ENCODE measurements around the gene ZNF486. TPM values are rescaled to one million over a fixed set of nuclear protein-coding genes. Genes with fewer than 3 reads are reported as not detected.

The ZNF486 gene
- total RNA-seq, 4 donors from 2014 or later: 0.15 to 1.1 (median 0.75) TPM

DNA sequence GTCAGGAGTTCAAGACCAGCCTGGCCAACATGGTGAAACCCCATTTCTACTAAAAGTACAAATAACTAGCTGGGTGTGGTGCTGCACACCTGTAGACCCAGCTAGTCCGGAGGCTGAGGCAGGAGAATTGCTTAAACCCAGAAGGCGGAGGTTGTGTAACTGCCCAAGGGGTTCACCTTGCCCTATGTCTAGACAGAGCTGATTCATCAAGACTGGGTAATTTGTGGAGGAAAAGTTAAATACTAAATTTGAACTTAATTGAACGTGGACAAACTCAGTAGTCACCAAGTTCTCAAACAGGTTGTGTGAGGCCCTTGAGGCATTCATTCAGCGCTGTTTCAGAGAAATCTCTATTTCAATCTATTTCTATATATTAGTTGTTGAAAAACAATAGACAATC lies 13.7 kb upstream of the ZNF486 start:
- H3K27ac ChIP-seq: no peak overlapping the region
- TF ChIP-seq POLR2A (IDR thresholded peaks at IDR 0.05) (no peak), CTCF (IDR thresholded peaks at IDR 0.05 in 4 of 5, conservative IDR thresholded peaks at IDR 0.05 in 1 of 5) (no peak)
- intact Hi-C loops (cut with DNase I; ENCODE audit: low total_unique reads): no loop called here
- ATAC-seq (no peak), DNase-seq (no peak)
- no peaks in the 10 kb centered on the region for H3K4me1 ChIP-seq
- no peaks in the 10 kb centered on the region for H3K9me3 ChIP-seq
- H3K36me3 ChIP-seq: no peaks in the 10 kb centered on the region
- no peak overlapping the region for H3K4me3 ChIP-seq
- no peaks in the 10 kb centered on the region for H3K27me3 ChIP-seq
- in situ Hi-C loops (cut with MboI; ENCODE audit: low sequenced_read_pairs in 4 of 4): no loop called here

DNA sequence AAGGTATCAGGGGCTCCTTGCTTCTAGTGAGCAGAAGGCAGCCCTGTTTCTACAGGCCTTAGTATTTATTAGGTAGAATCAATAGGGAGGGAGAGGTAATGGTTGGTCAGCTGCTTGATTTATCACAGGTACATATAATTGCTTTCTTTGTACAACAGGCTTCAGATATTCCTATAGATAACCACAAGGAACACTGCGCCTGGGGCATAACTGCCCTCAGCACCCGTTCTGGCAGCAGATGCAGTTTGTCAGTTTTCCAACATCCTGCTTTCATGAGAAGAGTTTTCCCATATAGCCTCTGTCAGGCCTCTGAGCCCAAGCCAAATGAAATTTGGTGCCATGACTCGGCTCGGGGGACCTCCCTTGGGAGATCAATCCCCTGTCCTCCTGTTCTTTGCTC lies 12.4 kb upstream of the ZNF486 start:
- H3K9me3 ChIP-seq: no peaks in the 10 kb centered on the region
- no peak overlapping the region for H3K4me3 ChIP-seq
- in situ Hi-C loops (cut with MboI; ENCODE audit: low sequenced_read_pairs in 4 of 4): no loop called here
- intact Hi-C loops (cut with DNase I; ENCODE audit: low total_unique reads): no loop called here
- DNase-seq: no peak
- no peaks in the 10 kb centered on the region for H3K36me3 ChIP-seq
- H3K27me3 ChIP-seq: no peaks in the 10 kb centered on the region
- no peak for ATAC-seq
- H3K4me1 ChIP-seq: no peaks in the 10 kb centered on the region
- no peak overlapping the region for H3K27ac ChIP-seq
- TF ChIP-seq POLR2A (IDR thresholded peaks at IDR 0.05) (no peak), CTCF (IDR thresholded peaks at IDR 0.05 in 4 of 5, conservative IDR thresholded peaks at IDR 0.05 in 1 of 5) (no peak)

DNA sequence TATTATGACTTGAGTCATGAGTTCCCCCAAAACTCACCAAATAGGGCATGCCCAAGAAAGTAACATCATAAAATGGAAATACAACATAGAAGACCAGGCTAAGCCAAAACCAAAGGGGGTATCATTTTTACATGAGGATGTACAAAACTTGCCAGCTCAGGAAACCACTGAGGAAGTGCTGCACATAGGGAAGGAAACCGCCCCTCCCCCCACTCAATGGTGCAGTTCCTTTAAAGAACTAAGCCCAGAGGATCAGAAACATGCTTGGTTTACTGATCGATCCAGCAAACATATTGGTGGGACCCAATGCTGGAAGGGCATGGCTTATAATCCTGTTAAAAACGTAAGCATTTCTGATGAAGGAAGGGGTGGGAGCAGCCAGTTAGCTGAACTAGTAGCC lies 4.2 kb upstream of the ZNF486 start:
- DNase-seq (no peak), ATAC-seq (no peak)
- Histone ChIP-seq H3K27ac (no peak overlapping the region), H3K9me3 (no peaks in the 10 kb centered on the region), H3K36me3 (no peaks in the 10 kb centered on the region), H3K4me1 (no peaks in the 10 kb centered on the region), H3K4me3 (no peak overlapping the region), H3K27me3 (no peaks in the 10 kb centered on the region)
- TF ChIP-seq CTCF (IDR thresholded peaks at IDR 0.05 in 4 of 5, conservative IDR thresholded peaks at IDR 0.05 in 1 of 5) (no peak), POLR2A (IDR thresholded peaks at IDR 0.05) (no peak)
- intact Hi-C loops (cut with DNase I; ENCODE audit: low total_unique reads) (no loop called here), in situ Hi-C loops (cut with MboI; ENCODE audit: low sequenced_read_pairs in 4 of 4) (no loop called here)

- intact Hi-C loops (cut with DNase I; ENCODE audit: low total_unique reads) (no loop called here), in situ Hi-C loops (cut with MboI; ENCODE audit: low sequenced_read_pairs in 4 of 4) (no loop called here)
- H3K36me3 ChIP-seq: no peaks in the 10 kb centered on the region
- no peak overlapping the region for H3K4me3 ChIP-seq
- no peak for DNase-seq
- no peak for TF ChIP-seq POLR2A (IDR thresholded peaks at IDR 0.05)
- TF ChIP-seq CTCF (IDR thresholded peaks at IDR 0.05 in 4 of 5, conservative IDR thresholded peaks at IDR 0.05 in 1 of 5): no peak
- no peak overlapping the region for H3K27ac ChIP-seq
- no peaks in the 10 kb centered on the region for H3K4me1 ChIP-seq
- no peaks in the 10 kb centered on the region for H3K27me3 ChIP-seq
- H3K9me3 ChIP-seq: no peaks in the 10 kb centered on the region
- no peak for ATAC-seq
Observed at GRCh38 chr19:20164456-20164855, 2.6 kb upstream of the ZNF486 start.

DNA sequence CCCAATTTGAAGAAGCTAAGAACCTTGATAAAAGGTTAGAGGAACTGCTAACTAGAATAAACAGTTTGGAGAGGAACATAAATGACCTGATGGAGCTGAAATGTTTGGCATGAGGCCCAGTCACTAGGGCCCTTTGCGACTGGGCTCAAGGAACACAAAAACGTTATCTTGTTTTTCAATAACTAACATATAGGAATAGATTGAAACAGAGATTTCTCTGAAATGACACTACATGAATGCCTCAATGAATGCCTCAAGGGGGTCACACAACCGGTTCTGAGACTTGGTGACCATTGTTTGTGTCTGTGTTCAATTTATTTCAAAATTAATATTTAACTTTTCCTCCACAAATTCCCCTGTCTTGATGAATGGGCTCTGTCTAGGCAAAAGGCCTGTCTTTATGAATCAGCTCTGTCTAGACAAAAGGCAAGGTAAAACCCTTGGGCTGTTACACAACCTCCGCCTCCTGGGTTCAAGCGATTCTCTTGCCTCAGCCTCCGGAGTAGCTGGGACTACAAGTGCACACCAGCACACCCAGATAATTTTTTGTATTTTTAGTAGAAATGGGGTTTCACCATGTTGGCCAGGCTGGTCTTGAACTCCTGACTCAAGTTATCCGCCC lies 932 bp upstream of the ZNF486 start:
- Histone ChIP-seq H3K36me3 (no peaks in the 10 kb centered on the region), H3K4me3 (no peak overlapping the region), H3K4me1 (no peaks in the 10 kb centered on the region), H3K27ac (no peak overlapping the region), H3K27me3 (no peaks in the 10 kb centered on the region), H3K9me3 (no peaks in the 10 kb centered on the region)
- TF ChIP-seq POLR2A (IDR thresholded peaks at IDR 0.05): no peak
- TF ChIP-seq CTCF (IDR thresholded peaks at IDR 0.05 in 4 of 5, conservative IDR thresholded peaks at IDR 0.05 in 1 of 5): no peak
- in situ Hi-C loops (cut with MboI; ENCODE audit: low sequenced_read_pairs in 4 of 4) (no loop called here), intact Hi-C loops (cut with DNase I; ENCODE audit: low total_unique reads) (no loop called here)
- DNase-seq: no peak
- no peak for ATAC-seq
